AG04449 (cell line): ENCODE measurements around the gene HOXB5.
A peak's percentile ranks its signal among the peaks of the same experiment; 100 is the strongest.

Experiments used
- CTCF ChIA-PET: fragments of 350-600 bp; formaldehyde crosslinking; extraction: SDS; loops from one replicate; lab custom pipeline; 2021; ENCODE audit warnings: antibody characterized with exemption; lab: Yijun Ruan, JAX
- POLR2A ChIA-PET: fragments of 400-600, 350-600 bp; formaldehyde crosslinking; extraction: SDS; loops from one replicate; lab custom pipeline; 2020; ENCODE audit warnings: antibody characterized with exemption, inconsistent platforms; lab: Yijun Ruan, JAX
- DNase-seq: peaks from one replicate; pipeline ENCODE4 v3.0.0-alpha.2; 2010; ENCODE audit warnings: low read depth, low spot score
- H3K4me3 ChIP-seq: 2 replicates; pipeline ENCODE4 v1.5.1; 2011; ENCODE audit warnings: low read depth, mild to moderate bottlenecking, control low read depth, low read length
- TF ChIP-seq, protein P1 (sequence below): IDR thresholded peaks from one replicate; pipeline ENCODE4 v1.5.1; 2011; ENCODE audit warnings: mild to moderate bottlenecking, moderate library complexity, low read length, control low read depth, inconsistent platforms; ENCODE audit not compliant: insufficient read depth; ENCODE audit errors: missing control alignments

The HOXB5 gene

DNA sequence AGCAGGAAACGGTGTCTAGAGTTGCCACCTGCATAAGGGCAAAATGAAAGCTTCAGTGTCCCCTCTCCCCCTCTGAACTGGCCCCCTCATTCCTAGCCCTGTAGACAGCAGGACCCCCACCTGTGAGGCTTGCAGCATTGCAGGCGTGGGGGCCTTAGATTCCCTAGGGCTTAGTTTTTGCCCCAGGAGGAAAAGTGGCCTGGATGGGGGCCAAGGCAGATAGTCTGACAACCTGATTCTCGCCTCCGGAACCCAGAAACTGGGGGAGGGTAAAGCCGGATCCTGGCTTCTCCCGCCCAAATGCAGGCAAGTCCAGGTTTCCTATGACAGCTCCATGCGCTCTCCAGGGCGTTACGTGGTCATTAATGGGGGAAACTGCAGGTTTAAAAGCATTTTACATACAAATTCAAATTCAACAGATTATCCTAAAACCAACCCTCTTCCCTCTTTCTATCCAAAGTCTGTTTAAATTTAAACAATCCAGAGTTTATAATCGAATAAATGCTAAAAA is 11.9 kb upstream of the HOXB5 start:
- ChIA-PET POLR2A (no interaction called here), CTCF (interaction anchor here (0.7 to 4.5 kb wide), 7 partner anchors 7 to 299 kb away, joined by 3 to 23 read pairs (median 3); no protein-coding TSS in a partner anchor)
- no peak for DNase-seq
- TF ChIP-seq, protein P1, sequence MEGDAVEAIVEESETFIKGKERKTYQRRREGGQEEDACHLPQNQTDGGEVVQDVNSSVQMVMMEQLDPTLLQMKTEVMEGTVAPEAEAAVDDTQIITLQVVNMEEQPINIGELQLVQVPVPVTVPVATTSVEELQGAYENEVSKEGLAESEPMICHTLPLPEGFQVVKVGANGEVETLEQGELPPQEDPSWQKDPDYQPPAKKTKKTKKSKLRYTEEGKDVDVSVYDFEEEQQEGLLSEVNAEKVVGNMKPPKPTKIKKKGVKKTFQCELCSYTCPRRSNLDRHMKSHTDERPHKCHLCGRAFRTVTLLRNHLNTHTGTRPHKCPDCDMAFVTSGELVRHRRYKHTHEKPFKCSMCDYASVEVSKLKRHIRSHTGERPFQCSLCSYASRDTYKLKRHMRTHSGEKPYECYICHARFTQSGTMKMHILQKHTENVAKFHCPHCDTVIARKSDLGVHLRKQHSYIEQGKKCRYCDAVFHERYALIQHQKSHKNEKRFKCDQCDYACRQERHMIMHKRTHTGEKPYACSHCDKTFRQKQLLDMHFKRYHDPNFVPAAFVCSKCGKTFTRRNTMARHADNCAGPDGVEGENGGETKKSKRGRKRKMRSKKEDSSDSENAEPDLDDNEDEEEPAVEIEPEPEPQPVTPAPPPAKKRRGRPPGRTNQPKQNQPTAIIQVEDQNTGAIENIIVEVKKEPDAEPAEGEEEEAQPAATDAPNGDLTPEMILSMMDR: no peak
- H3K4me3 ChIP-seq: peak overlapping the region; percentile 33; the same call in 1 of the 2 replicates

DNA sequence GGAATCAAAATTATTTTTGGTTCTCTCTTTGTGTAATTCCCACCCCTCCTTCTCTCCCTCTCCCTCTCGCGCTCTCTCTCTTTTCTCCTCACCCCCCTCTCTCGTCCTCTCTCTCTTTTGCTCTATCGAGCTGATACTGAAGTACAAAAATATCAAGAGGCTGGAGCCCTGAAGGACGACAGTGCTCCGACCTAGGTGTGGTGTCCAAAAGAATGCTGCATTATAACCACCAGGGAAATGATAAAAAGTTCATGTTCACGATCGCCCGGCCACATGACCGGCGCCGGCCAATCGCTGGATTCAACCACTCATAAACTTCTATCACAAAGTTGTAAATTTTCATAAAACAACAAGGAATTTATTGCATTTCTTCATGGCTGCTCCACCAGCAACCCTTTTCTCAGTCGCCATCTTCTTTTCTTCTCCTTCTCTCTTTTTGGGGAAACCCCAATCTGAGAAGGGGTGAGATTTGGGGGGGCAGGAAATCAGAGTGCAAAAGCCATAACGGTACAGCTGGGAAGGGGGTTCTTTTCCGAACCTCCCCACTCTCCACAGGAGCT is 11.3 kb upstream of the HOXB5 start, which contains the start of gene HOXB6:
Gene HOXB6 (minus strand): TSS at position 217 of the 560 bp plus-strand sequence. CDS start 6,836 bp downstream, outside the sequence.
- TF ChIP-seq, protein P1: no peak
- ChIA-PET POLR2A (interaction anchor here (0.7 to 1.2 kb wide), 2 partner anchors 8 to 123 kb away, joined by 3 to 4 read pairs; no protein-coding TSS in a partner anchor), CTCF (interaction anchor here (0.6 to 1.9 kb wide), 9 partner anchors 13 to 413 kb away, joined by 3 to 5 read pairs (median 3); no protein-coding TSS in a partner anchor)
- no peak for DNase-seq
- H3K4me3 ChIP-seq: peak within 1 kb of the TSS; percentile 68

DNA sequence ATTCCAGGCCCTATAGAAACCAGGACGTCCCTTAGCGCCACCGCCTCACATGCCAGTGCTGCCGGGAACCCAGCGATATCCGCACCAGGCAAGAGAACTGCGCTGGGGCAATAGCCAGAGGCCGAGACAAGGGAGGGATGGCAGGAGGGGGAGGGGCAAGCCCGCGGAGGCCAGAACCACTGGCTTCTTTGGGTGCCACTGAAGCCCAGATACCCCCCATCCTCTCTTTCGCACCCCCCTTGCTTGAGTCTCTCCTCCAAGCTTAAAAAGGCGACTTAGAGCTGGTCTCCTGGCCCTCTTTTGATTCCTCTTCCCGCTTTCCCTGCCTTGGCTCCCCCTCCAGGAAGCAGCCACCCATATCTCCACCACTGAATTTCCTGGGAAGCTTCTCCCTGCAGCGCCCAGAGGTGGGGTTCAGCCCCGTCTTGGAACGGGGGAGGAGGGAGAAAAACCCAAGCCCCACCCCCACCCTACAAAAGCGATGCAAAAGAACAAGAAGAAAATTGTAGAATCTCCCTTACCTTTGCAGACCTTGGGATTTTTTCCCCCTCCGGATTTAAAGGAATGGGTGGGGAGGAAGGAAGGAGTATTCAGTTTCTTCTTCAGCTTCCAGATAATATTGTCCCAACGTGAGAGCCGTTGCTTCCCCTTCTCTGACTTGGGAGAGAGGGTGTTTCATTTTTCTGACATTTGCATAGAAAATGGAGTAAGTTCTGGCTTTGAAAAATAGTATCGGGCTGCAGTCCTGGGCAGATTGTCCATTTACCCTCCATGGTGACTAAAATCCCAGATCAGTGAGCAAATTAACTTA is 10.6 kb upstream of the HOXB5 start:
- peak overlapping the region; percentile 68 for H3K4me3 ChIP-seq
- TF ChIP-seq, protein P1: no peak
- ChIA-PET POLR2A (interaction anchor here (0.7 to 1.2 kb wide), 2 partner anchors 9 to 122 kb away, joined by 3 to 4 read pairs; no protein-coding TSS in a partner anchor), CTCF (interaction anchor here (0.9 to 1.2 kb wide), 3 partner anchors 14 to 276 kb away, joined by 3 to 4 read pairs (median 3); no protein-coding TSS in a partner anchor)
- DNase-seq: no peak

DNA sequence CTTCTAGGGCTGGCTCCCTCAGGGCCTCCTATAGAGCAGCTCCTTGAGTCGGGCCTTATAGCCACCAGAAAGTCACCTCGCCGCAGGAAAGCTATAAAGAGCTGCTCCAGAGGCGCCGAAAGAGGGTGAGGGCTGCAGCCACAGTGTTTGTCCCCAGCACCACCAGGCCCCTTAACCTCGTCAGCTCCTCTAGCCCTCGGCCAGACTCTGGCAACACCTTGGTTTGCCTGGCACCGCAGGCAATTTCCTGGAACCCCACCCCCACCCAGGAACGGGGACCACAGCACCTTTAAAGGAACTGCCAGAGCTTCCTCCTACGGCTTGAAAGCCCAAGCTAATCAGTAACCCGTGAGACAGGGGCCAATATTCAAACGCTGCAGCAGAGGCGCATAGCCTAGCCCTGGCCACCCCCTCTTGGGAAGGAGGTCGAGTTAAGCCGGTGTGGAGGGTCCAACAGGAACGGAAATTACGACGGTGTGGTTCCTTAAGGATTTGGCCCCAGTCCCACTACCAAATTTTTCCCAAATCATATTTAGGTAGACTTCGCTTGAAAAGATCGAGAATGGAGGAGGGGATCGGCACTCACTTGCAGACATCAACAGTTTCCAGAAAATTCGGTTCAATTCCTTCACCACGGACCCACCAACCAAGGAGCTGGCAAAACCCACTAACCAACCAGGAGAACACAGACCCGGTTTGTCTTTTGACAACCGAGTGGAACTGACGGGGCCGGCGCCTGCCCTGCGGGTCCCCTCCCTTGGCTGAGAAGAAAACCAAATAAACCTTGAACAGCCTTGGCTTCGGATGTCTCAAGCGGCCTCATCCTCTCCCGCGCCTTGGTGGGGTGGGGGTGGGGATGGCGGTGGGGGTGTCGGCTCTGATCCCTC is 8.2 kb upstream of the HOXB5 start:
- DNase-seq: no peak
- CTCF ChIA-PET: interaction anchor here (0.6 to 2.3 kb wide), 10 partner anchors 8 to 268 kb away, joined by 3 to 14 read pairs (median 4); no protein-coding TSS in a partner anchor
- H3K4me3 ChIP-seq: peak overlapping the region; percentile 68
- POLR2A ChIA-PET: no interaction called here
- TF ChIP-seq, protein P1: no peak

DNA sequence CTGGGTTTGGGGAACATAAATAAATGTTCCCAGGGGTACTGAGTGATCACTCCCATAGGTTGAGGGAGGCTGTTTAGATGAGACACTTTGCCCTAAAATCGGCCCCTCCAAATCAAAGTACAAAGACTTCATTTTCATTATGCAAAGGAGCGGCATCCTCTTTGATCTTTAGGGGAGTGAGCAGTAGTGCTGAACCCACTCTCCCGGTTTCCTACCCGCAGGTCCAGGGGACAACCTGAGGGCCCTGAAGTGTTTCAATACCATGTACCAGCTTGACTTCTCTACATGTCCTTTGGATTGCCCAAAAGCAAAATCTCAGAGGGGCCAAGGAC is 7.6 kb upstream of the HOXB5 start:
- no peak for DNase-seq
- POLR2A ChIA-PET: interaction anchor here (0.6 kb wide), 1 partner anchor 38 kb away, joined by 3 read pairs; no protein-coding TSS in a partner anchor
- peak overlapping the region; percentile 68 for H3K4me3 ChIP-seq
- TF ChIP-seq, protein P1: no peak
- CTCF ChIA-PET: interaction anchor here (0.7 to 2.3 kb wide), 7 partner anchors 8 to 267 kb away, joined by 3 to 14 read pairs (median 4); no protein-coding TSS in a partner anchor
